ENCODE measurements around the gene HCN2. TPM values are rescaled to one million over a fixed set of nuclear protein-coding genes. Genes with fewer than 3 reads are reported as not detected.

The HCN2 gene
- total and polyA plus RNA-seq, 9 of the 15 experiments (the other 6 are each of a cell fraction or from before 2014, with no cell fraction given), result 0.29 to 4.2 (median 0.82) TPM; not detected in 2

DNA sequence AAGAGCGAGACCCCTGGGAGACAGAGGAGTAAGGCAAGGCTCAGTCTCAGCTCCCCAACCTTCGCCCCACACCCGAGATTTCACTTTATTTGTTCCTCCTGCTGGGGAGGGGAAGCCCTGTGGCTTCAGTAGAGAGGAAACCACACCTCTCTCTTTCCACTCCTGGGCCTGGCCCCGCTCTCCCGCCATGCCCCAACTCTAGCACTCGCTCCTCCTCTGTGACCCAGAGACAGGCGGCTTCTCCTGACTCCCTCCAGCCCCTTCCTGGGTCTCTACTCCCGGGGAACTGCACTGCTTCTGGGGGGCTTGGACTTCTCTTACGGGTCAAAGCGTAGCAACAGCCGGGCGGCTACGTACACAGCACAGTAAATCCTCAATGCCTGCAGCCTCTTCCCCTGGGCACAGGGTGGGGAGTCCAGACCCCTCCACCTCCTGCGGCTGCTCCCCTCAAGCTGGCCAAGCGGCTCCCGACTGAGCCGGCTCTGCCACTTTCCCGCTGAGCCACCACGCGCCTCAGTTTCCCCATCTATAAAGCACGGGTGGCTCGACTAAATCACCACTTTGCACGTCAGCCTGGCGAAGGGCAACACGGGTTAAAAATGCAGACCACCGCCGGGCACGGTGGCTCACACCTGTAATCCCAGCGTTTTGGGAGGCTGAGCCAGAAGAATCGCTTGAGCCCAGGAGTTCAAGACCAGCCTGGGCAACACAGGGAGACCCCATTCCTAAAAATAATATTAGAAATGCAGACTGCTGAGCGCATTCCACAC lies 71.9 kb downstream of the HCN2 start (continued):
- TF ChIP-seq ZNF384 (IDR thresholded peaks at IDR 0.05; ENCODE audit: low read depth, low read length) (no peak), ELF4 (CRISPR knock-in tag; IDR thresholded peaks at IDR 0.05) (no peak), DPF2 (IDR thresholded peaks at IDR 0.05) (no peak), ZNF174 (CRISPR knock-in tag; IDR thresholded peaks at IDR 0.05) (no peak), CBFA2T3 (IDR thresholded peaks at IDR 0.05) (no peak), ZBTB1 (CRISPR knock-in tag; IDR thresholded peaks at IDR 0.05; ENCODE audit: borderline replicate concordance, low read depth) (0 out of 2 replicates have a peak, but pooled peaks have one; percentile 39), SIN3A (IDR thresholded peaks at IDR 0.05; ENCODE audit: borderline replicate concordance in 2 of 2, control insufficient read depth in 1 of 2, low read depth in 2 of 2, low read length in 2 of 2) (0 out of 4 replicates have a peak, but pooled peaks of 1 of the 2 experiments have one; percentile 19), RCOR1 (IDR thresholded peaks at IDR 0.05; ENCODE audit: borderline replicate concordance in 1 of 2, low read depth in 2 of 2, low read length in 2 of 2) (no peak), UBTF (IDR thresholded peaks at IDR 0.05; ENCODE audit: borderline replicate concordance in 1 of 2, low read depth in 2 of 2, low read length in 2 of 2) (0 out of 4 replicates have a peak, but pooled peaks of 1 of the 2 experiments have one; percentile 14), ZBTB7A (IDR thresholded peaks at IDR 0.05; ENCODE audit: borderline replicate concordance, control insufficient read depth, low read depth, low read length) (no peak), CHD2 (IDR thresholded peaks at IDR 0.05; ENCODE audit: low read depth, low read length) (no peak), HLTF (IDR thresholded peaks at IDR 0.05) (no peak), NELFE (IDR thresholded peaks at IDR 0.05; ENCODE audit: insufficient read depth, insufficient read length) (no peak), ZNF165 (CRISPR knock-in tag; IDR thresholded peaks at IDR 0.05; ENCODE audit: borderline replicate concordance) (no peak), MYC (IDR thresholded peaks at IDR 0.05; ENCODE audit: low read depth, low read length) (no peak), MYC (CRISPR knock-in tag; IDR thresholded peaks at IDR 0.05; ENCODE audit: borderline replicate concordance, low read depth) (peak; percentile 35; the same call in 1 of the 2 replicates), RBM25 (IDR thresholded peaks at IDR 0.05; ENCODE audit: low read depth, low read length, severe bottlenecking) (no peak), ZNF143 (CRISPR knock-in tag; IDR thresholded peaks at IDR 0.05) (no peak)
- TF ChIP-seq, protein P1, sequence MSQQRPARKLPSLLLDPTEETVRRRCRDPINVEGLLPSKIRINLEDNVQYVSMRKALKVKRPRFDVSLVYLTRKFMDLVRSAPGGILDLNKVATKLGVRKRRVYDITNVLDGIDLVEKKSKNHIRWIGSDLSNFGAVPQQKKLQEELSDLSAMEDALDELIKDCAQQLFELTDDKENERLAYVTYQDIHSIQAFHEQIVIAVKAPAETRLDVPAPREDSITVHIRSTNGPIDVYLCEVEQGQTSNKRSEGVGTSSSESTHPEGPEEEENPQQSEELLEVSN (IDR thresholded peaks at IDR 0.05; ENCODE audit: borderline replicate concordance in 1 of 2, extremely low read depth in 1 of 2, insufficient read depth in 1 of 2, insufficient read length in 1 of 2, low read depth in 1 of 2, low read length in 1 of 2, poor library complexity in 1 of 2, severe bottlenecking in 1 of 2), result peak in 1 of 2 experiments; percentile 18
- TF ChIP-seq, protein P2, sequence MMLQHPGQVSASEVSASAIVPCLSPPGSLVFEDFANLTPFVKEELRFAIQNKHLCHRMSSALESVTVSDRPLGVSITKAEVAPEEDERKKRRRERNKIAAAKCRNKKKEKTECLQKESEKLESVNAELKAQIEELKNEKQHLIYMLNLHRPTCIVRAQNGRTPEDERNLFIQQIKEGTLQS (IDR thresholded peaks at IDR 0.05), result no peak
- TF ChIP-seq, protein P2 (CRISPR knock-in tag; conservative IDR thresholded peaks at IDR 0.05), result no peak
